ENCODE data around the gene ZFHX3. TPM values are rescaled to one million over a fixed set of nuclear protein-coding genes. Genes with fewer than 3 reads are reported as not detected.
A peak's percentile ranks its signal among the peaks of the same experiment; 100 is the strongest.
"Not testable (repeated sequence)": the region's sequence is repeated elsewhere in the genome, so short reads cannot be mapped to it uniquely, and the experiment has no call there.

The ZFHX3 gene
- under 1 TPM; 0.21 to 0.68 TPM for total RNA-seq

GRCh38 chr16:73047536-73048291, at the start of gene ZFHX3:
TSS of gene ZFHX3 (minus strand) at chr16:73048128. CDS start at chr16:72960145, 87,983 bp downstream.
- Mint-ChIP-seq H3K27me3 (peaks cover 34% of the 10 kb centered on the region), H3K4me1 (ENCODE audit: low read depth) (no peaks in the 10 kb centered on the region), H3K27ac (no peak within 1 kb of the TSS), H3K9me3 (no peaks in the 10 kb centered on the region), H3K36me3 (no peaks in the 10 kb centered on the region), H3K4me3 (peak within 1 kb of the TSS; percentile 14)
- POLR2A ChIA-PET: no interaction called here
- peak; percentile 23 for DNase-seq
- CTCF ChIA-PET: no interaction called here
- intact Hi-C loops (cut with micrococcal nuclease): loop anchor here (10.0 kb wide), 1 partner anchor 213 kb away; no protein-coding TSS in a partner anchor

GRCh38 chr16:73096510-73096909, 48.6 kb upstream of the ZFHX3 start:
- ChIA-PET CTCF (interaction anchor here (1.0 kb wide), 1 partner anchor 264 kb away, joined by 3 read pairs; no protein-coding TSS in a partner anchor), POLR2A (no interaction called here)
- Mint-ChIP-seq H3K27ac (no peak overlapping the region), H3K36me3 (no peaks in the 10 kb centered on the region), H3K9me3 (no peaks in the 10 kb centered on the region), H3K4me3 (no peak overlapping the region), H3K27me3 (no peaks in the 10 kb centered on the region), H3K4me1 (ENCODE audit: low read depth) (no peaks in the 10 kb centered on the region)
- DNase-seq: no peak
- intact Hi-C loops (cut with micrococcal nuclease): no loop called here

GRCh38 chr16:73095885-73096421, 48.0 kb upstream of the ZFHX3 start:
- Mint-ChIP-seq H3K27me3 (no peaks in the 10 kb centered on the region), H3K36me3 (no peaks in the 10 kb centered on the region), H3K4me3 (no peak overlapping the region), H3K27ac (no peak overlapping the region), H3K9me3 (no peaks in the 10 kb centered on the region), H3K4me1 (ENCODE audit: low read depth) (no peaks in the 10 kb centered on the region)
- POLR2A ChIA-PET: no interaction called here
- DNase-seq: no peak
- CTCF ChIA-PET: interaction anchor here (1.0 kb wide), 1 partner anchor 264 kb away, joined by 3 read pairs; no protein-coding TSS in a partner anchor
- intact Hi-C loops (cut with micrococcal nuclease): no loop called here

- no peak overlapping the region for H3K27ac Mint-ChIP-seq
- H3K4me3 Mint-ChIP-seq: no peak overlapping the region
- CTCF ChIA-PET: no interaction called here
- no peaks in the 10 kb centered on the region for H3K27me3 Mint-ChIP-seq
- H3K4me1 Mint-ChIP-seq (ENCODE audit: low read depth): no peaks in the 10 kb centered on the region
- DNase-seq: no peak
- POLR2A ChIA-PET: no interaction called here
- H3K36me3 Mint-ChIP-seq: no peaks in the 10 kb centered on the region
- no peaks in the 10 kb centered on the region for H3K9me3 Mint-ChIP-seq
- intact Hi-C loops (cut with micrococcal nuclease): no loop called here
Observed at GRCh38 chr16:73095142-73095820, 47.4 kb upstream of the ZFHX3 start.

- Mint-ChIP-seq H3K27ac (no peak overlapping the region), H3K9me3 (no peaks in the 10 kb centered on the region), H3K27me3 (no peaks in the 10 kb centered on the region), H3K4me1 (ENCODE audit: low read depth) (no peaks in the 10 kb centered on the region), H3K4me3 (no peak overlapping the region), H3K36me3 (no peaks in the 10 kb centered on the region)
- ChIA-PET POLR2A (no interaction called here), CTCF (no interaction called here)
- intact Hi-C loops (cut with micrococcal nuclease): no loop called here
- DNase-seq: no peak
Observed at GRCh38 chr16:73094371-73094770, 46.4 kb upstream of the ZFHX3 start.

- no peak for DNase-seq
- no peaks in the 10 kb centered on the region for H3K36me3 Mint-ChIP-seq
- H3K27me3 Mint-ChIP-seq: no peaks in the 10 kb centered on the region
- ChIA-PET POLR2A (no interaction called here), CTCF (no interaction called here)
- intact Hi-C loops (cut with micrococcal nuclease): no loop called here
- no peaks in the 10 kb centered on the region for H3K9me3 Mint-ChIP-seq
- H3K4me1 Mint-ChIP-seq (ENCODE audit: low read depth): no peaks in the 10 kb centered on the region
- H3K27ac Mint-ChIP-seq: no peak overlapping the region
- no peak overlapping the region for H3K4me3 Mint-ChIP-seq
Observed at GRCh38 chr16:73093146-73094144, 45.5 kb upstream of the ZFHX3 start.

- ChIA-PET POLR2A (no interaction called here), CTCF (no interaction called here)
- intact Hi-C loops (cut with micrococcal nuclease): no loop called here
- DNase-seq: no peak
- Mint-ChIP-seq H3K9me3 (no peaks in the 10 kb centered on the region), H3K4me1 (ENCODE audit: low read depth) (no peaks in the 10 kb centered on the region), H3K27ac (no peak overlapping the region), H3K36me3 (no peaks in the 10 kb centered on the region), H3K27me3 (no peaks in the 10 kb centered on the region), H3K4me3 (no peak overlapping the region)
Observed at GRCh38 chr16:73092236-73092781, 44.4 kb upstream of the ZFHX3 start.

GRCh38 chr16:73091174-73091573, 43.2 kb upstream of the ZFHX3 start:
- POLR2A ChIA-PET: no interaction called here
- no peak for DNase-seq
- H3K27ac Mint-ChIP-seq: no peak overlapping the region
- no peak overlapping the region for H3K4me3 Mint-ChIP-seq
- no peaks in the 10 kb centered on the region for H3K4me1 Mint-ChIP-seq (ENCODE audit: low read depth)
- no peaks in the 10 kb centered on the region for H3K27me3 Mint-ChIP-seq
- no peaks in the 10 kb centered on the region for H3K9me3 Mint-ChIP-seq
- intact Hi-C loops (cut with micrococcal nuclease): no loop called here
- H3K36me3 Mint-ChIP-seq: no peaks in the 10 kb centered on the region
- CTCF ChIA-PET: no interaction called here

GRCh38 chr16:73089420-73089819, 41.5 kb upstream of the ZFHX3 start:
- CTCF ChIA-PET: interaction anchor here (0.7 kb wide), 1 partner anchor 257 kb away, joined by 3 read pairs; no protein-coding TSS in a partner anchor
- POLR2A ChIA-PET: no interaction called here
- Mint-ChIP-seq H3K4me1 (ENCODE audit: low read depth) (no peaks in the 10 kb centered on the region), H3K27ac (no peak overlapping the region), H3K4me3 (no peak overlapping the region), H3K9me3 (peaks cover 4% of the 10 kb centered on the region), H3K36me3 (peaks cover 2% of the 10 kb centered on the region), H3K27me3 (peaks cover 3% of the 10 kb centered on the region)
- no peak for DNase-seq
- intact Hi-C loops (cut with micrococcal nuclease): no loop called here

- ChIA-PET POLR2A (no interaction called here), CTCF (no interaction called here)
- Mint-ChIP-seq H3K9me3 (peaks cover 4% of the 10 kb centered on the region), H3K27ac (no peak overlapping the region), H3K4me3 (no peak overlapping the region), H3K4me1 (ENCODE audit: low read depth) (no peaks in the 10 kb centered on the region), H3K27me3 (peaks cover 3% of the 10 kb centered on the region), H3K36me3 (peaks cover 2% of the 10 kb centered on the region)
- no peak for DNase-seq
- intact Hi-C loops (cut with micrococcal nuclease): no loop called here
Observed at GRCh38 chr16:73086108-73086507, 38.2 kb upstream of the ZFHX3 start.

- Mint-ChIP-seq H3K9me3 (peaks cover 4% of the 10 kb centered on the region), H3K27me3 (peaks cover 3% of the 10 kb centered on the region), H3K27ac (no peak overlapping the region), H3K36me3 (peaks cover 2% of the 10 kb centered on the region), H3K4me3 (no peak overlapping the region), H3K4me1 (ENCODE audit: low read depth) (no peaks in the 10 kb centered on the region)
- ChIA-PET POLR2A (no interaction called here), CTCF (no interaction called here)
- intact Hi-C loops (cut with micrococcal nuclease): no loop called here
- DNase-seq: no peak
Observed at GRCh38 chr16:73083271-73083670, 35.3 kb upstream of the ZFHX3 start.

- POLR2A ChIA-PET; CTCF ChIA-PET; H3K9me3 Mint-ChIP-seq; H3K27me3 Mint-ChIP-seq; H3K4me1 Mint-ChIP-seq (ENCODE audit: low read depth); H3K27ac Mint-ChIP-seq; intact Hi-C loops (cut with micrococcal nuclease); H3K4me3 Mint-ChIP-seq; DNase-seq; H3K36me3 Mint-ChIP-seq: not testable (repeated sequence)
Observed at GRCh38 chr16:73082634-73083051, 34.7 kb upstream of the ZFHX3 start.
